ENCODE results near the gene PGAP6. TPM values are rescaled to one million over a fixed set of nuclear protein-coding genes. Genes with fewer than 3 reads are reported as not detected.
"Not testable (repeated sequence)": the region's sequence is repeated elsewhere in the genome, so short reads cannot be mapped to it uniquely, and the experiment has no call there.

The PGAP6 gene
- polyA plus RNA-seq, 2 of the 4 experiments (the other 2 are of a cell fraction) = 25.9 to 38.1 TPM

DNA sequence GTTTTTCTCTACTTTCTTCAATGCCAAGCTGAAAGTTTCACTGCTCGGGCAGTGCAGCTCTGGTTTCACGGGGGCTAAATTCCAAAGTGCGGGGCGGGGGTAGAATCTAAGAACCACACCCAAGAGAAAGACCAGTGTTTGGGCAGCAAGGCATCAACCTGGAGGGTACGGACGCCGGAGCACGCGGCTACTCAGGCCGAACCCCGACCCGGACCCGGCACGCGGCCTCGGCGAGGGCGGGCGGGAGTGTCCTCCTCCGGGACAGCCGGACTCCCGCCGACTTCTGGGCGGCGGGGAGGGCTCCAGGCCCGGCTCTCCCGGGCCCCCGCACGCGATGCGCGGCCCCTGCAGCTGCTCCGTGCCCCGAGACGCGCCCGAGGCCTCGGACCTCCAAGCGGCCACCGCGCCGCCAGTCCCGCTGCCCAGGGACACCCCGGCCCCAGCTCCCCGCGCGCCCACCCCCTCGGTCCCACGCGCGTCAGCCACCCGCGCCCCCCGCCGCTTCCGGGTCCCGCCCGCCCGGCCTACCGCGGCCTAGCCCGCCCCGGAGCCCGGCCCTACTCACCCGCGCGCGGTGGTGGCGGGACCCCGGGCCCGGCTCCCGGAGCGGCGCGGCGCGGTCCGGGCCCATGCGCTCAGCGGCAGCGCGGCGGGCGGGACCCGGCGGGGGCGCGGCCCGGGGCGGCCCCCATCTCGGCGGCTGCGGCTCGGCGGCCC, 29.8 kb downstream of the PGAP6 start:
- 2% methylated on average over 22 of the region's 95 CpGs for WGBS (ENCODE audit: missing lambda C conversion rate)
- ChIA-PET POLR2A (interaction anchor here (0.5 to 2.1 kb wide), 7 partner anchors 10 to 128 kb away, joined by 3 to 11 read pairs (median 3); partner anchors contain the start of genes FAM234A and MRPL28), CTCF (interaction anchor here (0.9 to 12.6 kb wide), 11 partner anchors 9 to 286 kb away, joined by 3 to 76 read pairs (median 6); partner anchors contain the start of gene HBQ1)
- H3K4me2 ChIP-seq = peak overlapping the region; percentile 94
- no peaks in the 10 kb centered on the region for H3K9me3 ChIP-seq
- peak overlapping the region; percentile 87 to 98 for H3K27ac ChIP-seq
- ATAC-seq (peak in 1 of 2 experiments; percentile 54; a peak in 3 of 6 replicates), DNase-seq (ENCODE audit: low read depth in 1 of 2, low spot score in 1 of 2) (no peak), FAIRE-seq (no peak)
- peaks cover 13% of the 10 kb centered on the region; the same call in 2 of the 3 replicates for H3K4me1 ChIP-seq
- H3K4me3 ChIP-seq = peak overlapping the region; percentile 89
- TF ChIP-seq EP300 (IDR thresholded peaks at IDR 0.05) = no peak
- TF ChIP-seq, protein P1, sequence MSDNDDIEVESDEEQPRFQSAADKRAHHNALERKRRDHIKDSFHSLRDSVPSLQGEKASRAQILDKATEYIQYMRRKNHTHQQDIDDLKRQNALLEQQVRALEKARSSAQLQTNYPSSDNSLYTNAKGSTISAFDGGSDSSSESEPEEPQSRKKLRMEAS (IDR thresholded peaks at IDR 0.05) = peak; percentile 37; the same call in 1 of the 2 replicates
- TF ChIP-seq, protein P2, sequence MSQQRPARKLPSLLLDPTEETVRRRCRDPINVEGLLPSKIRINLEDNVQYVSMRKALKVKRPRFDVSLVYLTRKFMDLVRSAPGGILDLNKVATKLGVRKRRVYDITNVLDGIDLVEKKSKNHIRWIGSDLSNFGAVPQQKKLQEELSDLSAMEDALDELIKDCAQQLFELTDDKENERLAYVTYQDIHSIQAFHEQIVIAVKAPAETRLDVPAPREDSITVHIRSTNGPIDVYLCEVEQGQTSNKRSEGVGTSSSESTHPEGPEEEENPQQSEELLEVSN (IDR thresholded peaks at IDR 0.05; ENCODE audit: borderline replicate concordance, low read depth) = peak; percentile 61; the same call in 1 of the 2 replicates
- TF ChIP-seq PHF8 (IDR thresholded peaks at IDR 0.05; ENCODE audit: borderline replicate concordance, low read depth) = 0 out of 2 replicates have a peak, but pooled peaks have one; percentile 26
- TF ChIP-seq EHF (CRISPR knock-in tag; IDR thresholded peaks at IDR 0.05) = no peak

DNA sequence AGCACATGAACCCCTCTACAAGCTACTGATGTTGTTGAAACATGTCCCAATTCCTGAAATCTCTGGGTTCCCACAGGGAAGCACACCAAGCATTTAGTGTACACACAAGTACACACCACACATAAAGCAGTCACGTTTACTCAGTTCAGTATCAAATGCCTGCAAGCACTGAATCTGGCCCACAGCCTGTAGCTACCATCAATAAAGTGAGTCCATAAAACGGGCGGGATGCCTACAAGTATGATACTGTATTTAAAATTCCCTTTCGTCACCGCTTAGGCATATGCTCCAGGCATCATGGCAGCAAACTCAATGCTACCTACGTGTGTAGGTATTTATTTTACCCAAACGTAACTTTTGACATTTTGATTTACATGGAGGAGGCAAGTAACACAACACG, 31.6 kb downstream of the PGAP6 start:
- 82% methylated on average over 8 of the region's 8 CpGs for WGBS (ENCODE audit: missing lambda C conversion rate)
- Histone ChIP-seq H3K27ac (no peak overlapping the region), H3K9me3 (no peaks in the 10 kb centered on the region), H3K4me1 (peaks cover 16% of the 10 kb centered on the region; the same call in 2 of the 3 replicates), H3K4me2 (no peak overlapping the region), H3K4me3 (no peak overlapping the region)
- FAIRE-seq (no peak), DNase-seq (ENCODE audit: low read depth in 1 of 2, low spot score in 1 of 2) (no peak), ATAC-seq (no peak)
- ChIA-PET CTCF (interaction anchor here (0.6 to 12.6 kb wide), 6 partner anchors 14 to 243 kb away, joined by 3 to 76 read pairs (median 6); partner anchors contain the start of genes FAM234A and HBQ1), POLR2A (no interaction called here)
- no peak for TF ChIP-seq SMC3 (IDR thresholded peaks at IDR 0.05)
- TF ChIP-seq NR3C1 (IDR thresholded peaks at IDR 0.05) = no peak

DNA sequence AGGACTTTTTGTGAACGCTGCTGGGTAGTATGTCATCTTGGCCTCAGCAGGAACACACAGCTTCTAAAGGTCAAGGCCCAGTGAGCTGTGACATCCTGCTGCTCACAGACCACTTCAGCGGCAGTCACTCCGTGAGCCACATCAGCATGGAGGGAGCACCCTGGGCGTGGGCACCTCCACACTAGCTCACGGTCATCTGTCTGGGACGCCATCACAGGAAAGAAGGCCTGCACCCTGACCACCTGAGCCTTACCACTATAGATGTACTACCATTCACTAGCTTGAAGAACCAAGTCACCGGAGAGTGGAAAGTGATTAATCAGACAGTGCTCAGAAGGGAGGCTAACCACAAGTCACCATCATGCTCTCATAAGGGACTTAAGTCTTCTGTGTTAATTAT, 32.6 kb downstream of the PGAP6 start:
- TF ChIP-seq KDM5A (IDR thresholded peaks at IDR 0.05) = no peak
- TF ChIP-seq JUN (IDR thresholded peaks at IDR 0.05) = no peak
- TF ChIP-seq ZC3H11A (IDR thresholded peaks at IDR 0.05) = no peak
- TF ChIP-seq, protein P3, sequence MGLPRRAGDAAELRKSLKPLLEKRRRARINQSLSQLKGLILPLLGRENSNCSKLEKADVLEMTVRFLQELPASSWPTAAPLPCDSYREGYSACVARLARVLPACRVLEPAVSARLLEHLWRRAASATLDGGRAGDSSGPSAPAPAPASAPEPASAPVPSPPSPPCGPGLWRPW (IDR thresholded peaks at IDR 0.05) = no peak
- TF ChIP-seq ZFP36 (IDR thresholded peaks at IDR 0.05; ENCODE audit: borderline replicate concordance, partially characterized antibody) = no peak
- no peak for TF ChIP-seq FOXS1 (CRISPR knock-in tag; IDR thresholded peaks at IDR 0.05)
- TF ChIP-seq EHMT2 (IDR thresholded peaks at IDR 0.05; ENCODE audit: low read depth) = no peak
- TF ChIP-seq MYC (IDR thresholded peaks at IDR 0.05; ENCODE audit: borderline replicate concordance, low read length) = no peak
- TF ChIP-seq EHF (CRISPR knock-in tag; IDR thresholded peaks at IDR 0.05) = no peak
- no peak for TF ChIP-seq EP300 (IDR thresholded peaks at IDR 0.05)
- no peak for TF ChIP-seq CBX2 (IDR thresholded peaks at IDR 0.05; ENCODE audit: borderline replicate concordance, low read depth)
- TF ChIP-seq SREBF2 (IDR thresholded peaks at IDR 0.05) = no peak
- TF ChIP-seq NFE2L2 (conservative IDR thresholded peaks at IDR 0.05; ENCODE audit: low read length) = no peak
- TF ChIP-seq POLR2AphosphoS2 (conservative IDR thresholded peaks at IDR 0.05; ENCODE audit: low read length) = no peak
- no peak for TF ChIP-seq TFCP2L1 (CRISPR knock-in tag; IDR thresholded peaks at IDR 0.05)
- TF ChIP-seq RFX5 (IDR thresholded peaks at IDR 0.05) = no peak
- TF ChIP-seq ESRRA (IDR thresholded peaks at IDR 0.05; ENCODE audit: borderline replicate concordance, low read length) = no peak
- TF ChIP-seq NPAS2 (CRISPR knock-in tag; IDR thresholded peaks at IDR 0.05; ENCODE audit: borderline replicate concordance) = no peak
- no peak for TF ChIP-seq RARB (CRISPR knock-in tag; IDR thresholded peaks at IDR 0.05)
- no peak for TF ChIP-seq TP53 (CRISPR knock-in tag; IDR thresholded peaks at IDR 0.05)
- Histone ChIP-seq H3K4me1 (peaks cover 16% of the 10 kb centered on the region; the same call in 2 of the 3 replicates), H3K27ac (no peak overlapping the region), H3K9me3 (no peaks in the 10 kb centered on the region), H3K4me3 (no peak overlapping the region), H3K4me2 (no peak overlapping the region)
- no peak for ATAC-seq
- FAIRE-seq = no peak
- CTCF ChIA-PET = interaction anchor here (0.7 to 12.6 kb wide), 4 partner anchors 15 to 284 kb away, joined by 3 to 76 read pairs (median 6); no protein-coding TSS in a partner anchor
- 92% methylated on average over 7 of the region's 7 CpGs for WGBS (ENCODE audit: missing lambda C conversion rate)
- POLR2A ChIA-PET = interaction anchor here (1.3 kb wide), 1 partner anchor 114 kb away, joined by 3 read pairs; no protein-coding TSS in a partner anchor
- no peak for DNase-seq (ENCODE audit: low read depth in 1 of 2, low spot score in 1 of 2)

DNA sequence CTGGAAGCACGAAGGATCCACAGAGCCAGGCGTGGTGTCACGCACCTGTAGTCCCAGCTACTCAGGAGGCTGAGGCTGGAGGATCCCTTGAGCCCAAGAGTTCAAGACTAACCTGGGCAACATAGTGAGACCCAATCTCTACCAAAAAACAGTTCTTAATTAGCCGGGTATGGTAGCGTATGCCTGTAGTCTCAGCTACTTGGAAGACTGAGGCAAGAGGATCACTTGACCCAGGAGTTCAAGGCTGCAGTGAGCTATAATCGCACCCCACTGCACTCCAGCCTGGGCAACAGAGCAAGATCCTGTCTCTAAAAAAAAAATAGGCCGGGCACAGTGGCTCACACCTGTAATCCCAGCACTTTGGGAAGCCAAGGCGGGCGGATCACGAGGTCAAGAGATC, 33.3 kb downstream of the PGAP6 start:
- not testable (repeated sequence) for DNase-seq (ENCODE audit: low read depth in 1 of 2, low spot score in 1 of 2); H3K9me3 ChIP-seq; H3K4me3 ChIP-seq; H3K4me2 ChIP-seq; H3K27ac ChIP-seq; ATAC-seq; FAIRE-seq
- ChIA-PET POLR2A (interaction anchor here (0.5 to 1.3 kb wide), 2 partner anchors 11 to 113 kb away, joined by 3 read pairs; no protein-coding TSS in a partner anchor), CTCF (interaction anchor here (1.0 to 12.6 kb wide), 3 partner anchors 16 to 283 kb away, joined by 5 to 76 read pairs (median 6); no protein-coding TSS in a partner anchor)
- peaks cover 15% of the 10 kb centered on the region; the same call in 2 of the 3 replicates for H3K4me1 ChIP-seq
- 94% methylated on average over 10 of the region's 10 CpGs for WGBS (ENCODE audit: missing lambda C conversion rate)
